ACHN (cell line): ENCODE data around the gene ZNF717.
A peak's percentile ranks its signal among the peaks of the same experiment; 100 is the strongest.
"Not testable (repeated sequence)": the region's sequence is repeated elsewhere in the genome, so short reads cannot be mapped to it uniquely, and the experiment has no call there.

Experiments
- DNase-seq: peaks from one replicate; pipeline ENCODE4 v3.0.0-alpha.2; 2015
- in situ Hi-C: cut with HindIII; loops from 2 replicates; pipeline ENCODE4 v1.10.0; 2017; ENCODE audit warnings: low sequenced_read_pairs, low pct_ligation_motif_present, low pct_unique_long_range_greater_than_20kb

The ZNF717 gene

GRCh38 chr3:75785081-75785755 lies at the start of gene ZNF717:
ZNF717 (minus strand) TSS chr3:75785549; CDS start chr3:75783362, 2,187 bp downstream.
- in situ Hi-C loops, result not testable (repeated sequence)
- DNase-seq, result peak; percentile 80

GRCh38 chr3:75831076-75831475 lies 45.7 kb upstream of the ZNF717 start:
- DNase-seq, in situ Hi-C loops: not testable (repeated sequence)

GRCh38 chr3:75818019-75818418 lies 32.7 kb upstream of the ZNF717 start:
- DNase-seq, in situ Hi-C loops: not testable (repeated sequence)

GRCh38 chr3:75816287-75817180 lies 31.2 kb upstream of the ZNF717 start:
- DNase-seq, in situ Hi-C loops: not testable (repeated sequence)

- no peak for DNase-seq
- in situ Hi-C loops, result no loop called here
These were observed 29.4 kb upstream of the ZNF717 start for GRCh38 chr3:75814797-75815196.

- in situ Hi-C loops, result no loop called here
- DNase-seq, result no peak
These were observed 2.8 kb downstream of the ZNF717 start for GRCh38 chr3:75782506-75782905.

- in situ Hi-C loops, result no loop called here
- DNase-seq, result no peak
These were observed 4.1 kb downstream of the ZNF717 start for GRCh38 chr3:75781079-75781745.

- DNase-seq, in situ Hi-C loops: not testable (repeated sequence)
These were observed 7.6 kb downstream of the ZNF717 start for GRCh38 chr3:75777742-75778141.

GRCh38 chr3:75771631-75772030 lies 13.7 kb downstream of the ZNF717 start:
- in situ Hi-C loops, DNase-seq: not testable (repeated sequence)

GRCh38 chr3:75768303-75769017 lies 16.9 kb downstream of the ZNF717 start:
- in situ Hi-C loops, result no loop called here
- DNase-seq, result no peak

- in situ Hi-C loops, result no loop called here
- DNase-seq, result peak; percentile 11
These were observed 47.4 kb downstream of the ZNF717 start for GRCh38 chr3:75737831-75738493.

- DNase-seq, result no peak
- in situ Hi-C loops, result no loop called here
These were observed 57.4 kb downstream of the ZNF717 start for GRCh38 chr3:75727985-75728384.

- in situ Hi-C loops, result no loop called here
- no peak for DNase-seq
These were observed 93.3 kb downstream of the ZNF717 start for GRCh38 chr3:75692061-75692460.

GRCh38 chr3:75687323-75687722 lies 98.0 kb downstream of the ZNF717 start:
- no peak for DNase-seq
- in situ Hi-C loops, result no loop called here
